HFF-Myc (cell line): ENCODE measurements around the gene EVC.

Experiments
- DNase-seq: peaks from one replicate; pipeline ENCODE4 v3.0.0-alpha.2; 2011; ENCODE audit warnings: low read depth; ENCODE audit errors: extremely low read depth
- H3K4me3 ChIP-seq: replicated peaks from 2 replicates; pipeline ENCODE4 v1.5.1; 2011; ENCODE audit warnings: low read depth, mild to moderate bottlenecking, control low read depth, low read length
- CTCF ChIP-seq: IDR thresholded peaks from 2 replicates; pipeline ENCODE4 v1.5.1; 2012; ENCODE audit warnings: mild to moderate bottlenecking, low read depth, low read length, control low read depth; ENCODE audit errors: missing control alignments

Gene EVC

GRCh38 chr4:5788144-5788543, 77.1 kb downstream of the EVC start:
- no peak for TF ChIP-seq CTCF
- DNase-seq = no peak
- H3K4me3 ChIP-seq = no peak overlapping the region

GRCh38 chr4:5789141-5789540, 78.1 kb downstream of the EVC start:
- no peak overlapping the region for H3K4me3 ChIP-seq
- TF ChIP-seq CTCF = no peak
- no peak for DNase-seq

- DNase-seq = no peak
- no peak for TF ChIP-seq CTCF
Observed at GRCh38 chr4:5790546-5790857, 79.5 kb downstream of the EVC start.

GRCh38 chr4:5791654-5792053, 80.7 kb downstream of the EVC start:
- TF ChIP-seq CTCF = no peak
- no peak for DNase-seq
- H3K4me3 ChIP-seq = no peak overlapping the region

More at GRCh38 chr4:5790546-5790857, 79.5 kb downstream of the EVC start:
- H3K4me3 ChIP-seq = no peak overlapping the region

- TF ChIP-seq CTCF = no peak
- DNase-seq = no peak
- H3K4me3 ChIP-seq = no peak overlapping the region
Observed at GRCh38 chr4:5793514-5793913, 82.5 kb downstream of the EVC start.

GRCh38 chr4:5795580-5795979, 84.6 kb downstream of the EVC start:
- DNase-seq = no peak
- no peak for TF ChIP-seq CTCF

GRCh38 chr4:5796976-5797375, 86.0 kb downstream of the EVC start:
- no peak overlapping the region for H3K4me3 ChIP-seq
- TF ChIP-seq CTCF = no peak
- DNase-seq = no peak

More at GRCh38 chr4:5795580-5795979, 84.6 kb downstream of the EVC start:
- no peak overlapping the region for H3K4me3 ChIP-seq
